HG03432 (cell line): ENCODE measurements around the gene BIN2.
A peak's percentile ranks its signal among the peaks of the same experiment; 100 is the strongest.
"Not testable (repeated sequence)": the region's sequence is repeated elsewhere in the genome, so short reads cannot be mapped to it uniquely, and the experiment has no call there.

Source experiments
- ATAC-seq: cut with Tn5 transposase; IDR thresholded peaks from one replicate; pipeline ENCODE4 v1.9.1; 2021; ENCODE audit warnings: mild to moderate bottlenecking, moderate library complexity; ENCODE audit not compliant: unreplicated experiment

Gene BIN2

GRCh38 chr12:51318057-51318806 lies 5.7 kb downstream of the BIN2 start:
- not testable (repeated sequence) for ATAC-seq

- ATAC-seq: no peak
These were observed 12.6 kb downstream of the BIN2 start for GRCh38 chr12:51311389-51311788.

DNA sequence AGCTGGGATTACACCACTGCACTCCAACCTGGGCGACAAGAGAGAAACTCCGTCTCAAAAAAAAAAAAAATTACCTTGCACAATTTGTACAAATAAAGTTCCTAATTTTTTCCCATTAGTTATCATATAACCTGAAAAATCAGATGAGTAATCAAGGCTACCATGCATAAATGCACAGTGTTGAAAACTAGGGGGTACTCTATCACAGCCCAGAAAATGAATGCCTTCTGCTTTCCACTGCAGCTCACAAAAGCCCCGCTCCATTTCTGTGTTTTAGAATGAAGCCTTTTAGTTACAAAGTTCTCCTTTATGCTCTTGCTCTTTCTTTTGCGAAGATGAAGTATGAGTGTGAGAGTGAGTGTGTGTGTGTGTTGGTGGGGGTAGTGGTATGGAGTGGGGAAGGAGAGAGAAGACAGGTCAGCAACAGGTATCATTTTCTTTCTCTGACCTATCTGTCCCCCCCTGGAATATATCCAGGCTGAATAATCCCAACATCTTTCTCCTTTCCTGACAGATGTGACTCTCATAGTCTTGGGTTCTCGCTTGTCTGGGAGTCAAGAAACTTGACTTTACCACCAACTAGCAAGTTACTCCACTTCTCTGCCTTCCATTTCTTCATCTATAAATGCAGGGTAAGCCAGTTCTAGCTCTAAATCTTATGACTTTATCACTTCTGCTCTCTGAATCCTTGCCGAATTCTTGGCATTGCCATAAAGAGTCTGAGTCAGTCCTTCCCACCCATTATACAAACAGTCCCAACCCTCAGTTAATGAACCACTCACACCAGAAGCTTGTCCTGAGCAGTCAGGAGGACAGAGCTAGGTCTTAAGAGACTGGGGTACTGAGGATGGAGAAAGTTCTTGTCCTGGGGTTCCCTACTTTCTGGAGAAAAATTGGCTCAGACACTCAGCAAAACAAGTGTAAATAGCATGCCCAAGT lies 16.1 kb downstream of the BIN2 start:
- ATAC-seq: no peak

GRCh38 chr12:51306507-51306906 lies 17.5 kb downstream of the BIN2 start:
- no peak for ATAC-seq

- ATAC-seq: not testable (repeated sequence)
These were observed 23.2 kb downstream of the BIN2 start for GRCh38 chr12:51300768-51301167.

- no peak for ATAC-seq
These were observed 28.3 kb downstream of the BIN2 start for GRCh38 chr12:51295651-51296050.

GRCh38 chr12:51294097-51294496 lies 29.9 kb downstream of the BIN2 start:
- not testable (repeated sequence) for ATAC-seq

DNA sequence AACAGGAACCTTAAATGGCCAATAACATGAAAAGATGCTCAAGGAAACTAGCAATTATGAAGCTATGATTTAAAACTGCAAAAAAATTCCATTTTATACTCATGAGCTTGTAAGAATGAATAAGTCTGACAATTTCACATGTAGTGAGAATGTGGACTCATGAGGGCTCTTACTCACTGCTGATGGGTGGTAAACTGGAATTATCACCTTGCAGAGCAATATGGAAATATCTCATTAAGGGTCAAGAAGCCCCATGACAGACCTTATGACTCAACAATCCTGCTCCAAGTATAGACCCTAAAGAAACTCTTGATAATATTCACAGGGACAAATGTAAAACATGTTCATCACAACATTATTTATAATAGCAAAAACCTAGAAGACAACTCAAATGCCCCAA lies 30.3 kb downstream of the BIN2 start:
- ATAC-seq: no peak

- ATAC-seq: not testable (repeated sequence)
These were observed 32.1 kb downstream of the BIN2 start for GRCh38 chr12:51291603-51292513.

DNA sequence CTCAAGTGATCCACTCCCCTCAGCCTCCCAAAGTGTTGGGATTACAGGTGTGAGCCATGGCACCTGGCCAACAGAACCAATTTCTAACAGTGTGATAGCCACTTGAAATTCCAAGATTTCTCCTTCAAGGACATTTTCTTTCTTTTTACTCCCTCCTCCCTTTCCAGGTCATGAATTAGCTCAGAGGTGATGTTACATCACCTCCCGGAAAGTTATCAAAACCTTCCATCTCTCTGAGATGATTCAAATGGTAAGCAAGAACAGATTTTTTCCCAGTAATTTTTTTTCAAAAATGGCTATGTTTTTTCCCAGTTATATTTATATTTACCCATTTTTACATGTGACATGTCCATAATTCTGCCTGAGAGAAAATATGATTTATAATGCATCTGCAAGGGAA lies 38.1 kb downstream of the BIN2 start:
- ATAC-seq: no peak

DNA sequence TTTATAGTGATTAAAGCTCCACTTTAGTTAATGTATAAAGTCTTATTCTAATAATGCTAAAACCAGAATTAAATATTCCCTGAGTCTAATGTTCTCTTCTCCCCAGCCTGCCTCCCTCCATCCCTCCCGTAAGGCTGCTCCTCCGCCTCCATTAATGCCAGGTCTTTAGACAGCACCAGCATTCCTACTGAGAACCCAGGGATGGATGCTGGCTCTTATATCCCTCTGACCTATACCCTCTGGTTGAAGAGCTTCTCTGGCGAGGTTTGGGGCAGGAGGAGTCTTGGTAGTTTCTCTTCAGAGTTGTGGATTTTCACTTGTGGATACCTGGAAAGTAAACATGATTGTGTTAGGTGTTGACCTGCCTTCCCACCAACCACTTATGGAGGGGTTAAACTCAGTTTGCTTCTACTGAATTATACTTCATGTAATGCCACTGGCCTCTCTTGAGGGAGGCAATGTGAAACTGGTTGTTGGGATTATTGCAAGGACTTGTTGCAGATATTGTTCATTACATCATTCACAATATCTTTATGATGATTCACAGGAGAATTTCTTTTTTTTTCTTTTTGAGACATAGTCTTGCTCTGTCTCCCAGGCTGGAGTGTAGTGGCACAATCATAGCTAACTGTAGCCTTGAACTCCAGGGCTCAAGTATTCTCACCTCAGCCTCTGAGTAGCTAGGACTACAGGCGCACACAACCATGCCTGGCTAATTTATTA lies 42.6 kb downstream of the BIN2 start:
- ATAC-seq: no peak

DNA sequence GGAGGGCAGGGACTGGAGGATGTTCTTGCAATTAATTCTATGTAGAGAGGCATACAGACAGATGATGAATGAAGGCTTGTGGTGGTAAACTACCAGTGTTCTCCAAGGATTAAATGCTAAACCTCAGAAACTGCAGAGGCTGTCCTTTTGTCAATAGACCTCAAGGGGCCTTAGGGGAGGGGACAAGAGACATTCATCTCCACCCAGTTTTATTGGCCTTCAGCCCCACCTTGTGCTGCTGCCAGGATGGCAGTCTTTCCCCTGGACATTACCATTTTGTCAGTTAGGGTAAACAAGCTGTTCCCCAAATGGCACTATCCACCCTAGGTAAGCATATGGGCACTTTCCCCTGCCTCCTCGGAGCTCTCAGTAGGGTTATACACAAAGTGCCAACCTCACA lies 48.9 kb downstream of the BIN2 start:
- ATAC-seq: no peak

GRCh38 chr12:51272810-51273209 lies 51.2 kb downstream of the BIN2 start:
- not testable (repeated sequence) for ATAC-seq

- ATAC-seq: no peak
These were observed 52.9 kb downstream of the BIN2 start for GRCh38 chr12:51270951-51271518.

GRCh38 chr12:51270067-51270950 lies 53.7 kb downstream of the BIN2 start, which contains the start of gene SMAGP:
Gene SMAGP, minus strand, starts transcription at chr12:51270415. Its CDS starts 1,137 bp downstream, at chr12:51269278.
- peak; percentile 79 for ATAC-seq

- ATAC-seq: peak; percentile 37
These were observed 54.6 kb downstream of the BIN2 start for GRCh38 chr12:51269174-51270066.

GRCh38 chr12:51265024-51265423 lies 59.0 kb downstream of the BIN2 start:
- peak; percentile 45 for ATAC-seq

DNA sequence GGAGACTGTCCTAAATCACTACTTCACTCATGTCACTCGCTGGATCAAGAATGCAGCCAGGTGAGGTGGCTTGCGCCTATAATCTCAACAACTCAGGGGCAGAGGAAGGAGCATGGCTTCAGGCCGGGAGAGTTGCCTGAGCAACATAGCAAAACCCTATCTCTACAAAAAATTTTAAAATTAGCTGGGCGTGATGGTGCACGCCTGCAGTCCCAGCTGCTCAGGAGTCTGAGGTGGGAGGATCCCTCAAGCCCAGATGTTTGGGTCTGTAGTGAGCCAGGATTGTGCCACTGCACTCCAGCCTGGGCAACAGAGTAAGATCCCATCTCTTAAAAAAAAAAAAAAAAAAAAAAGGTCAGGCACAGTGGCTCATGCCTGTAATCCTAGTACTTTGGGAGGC lies 59.7 kb downstream of the BIN2 start:
- ATAC-seq: no peak
